ENCODE measurements around the gene YTHDC1.

DNA sequence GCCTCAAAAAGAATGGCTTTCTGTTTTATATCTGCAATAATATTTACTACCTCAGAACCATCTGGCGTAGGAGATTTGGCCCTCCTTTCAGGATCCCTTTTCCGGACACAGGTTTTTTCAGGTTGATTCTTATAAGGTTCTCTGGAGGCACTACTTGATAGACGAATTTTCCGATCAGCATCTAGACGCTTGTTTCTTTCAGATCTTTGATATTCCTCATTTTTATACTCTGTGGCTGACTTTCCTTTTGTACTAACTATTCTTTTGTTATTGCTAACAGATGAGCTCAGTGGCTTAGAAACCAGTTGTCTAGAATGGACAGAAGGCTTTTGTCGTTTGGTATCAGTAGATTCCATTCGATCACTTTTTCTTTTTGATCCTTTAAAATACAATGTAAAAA lies 12.4 kb downstream of the YTHDC1 start:
- TF ChIP-seq POLR2A (IDR thresholded peaks at IDR 0.05), result no peak
- TF ChIP-seq, protein P1, sequence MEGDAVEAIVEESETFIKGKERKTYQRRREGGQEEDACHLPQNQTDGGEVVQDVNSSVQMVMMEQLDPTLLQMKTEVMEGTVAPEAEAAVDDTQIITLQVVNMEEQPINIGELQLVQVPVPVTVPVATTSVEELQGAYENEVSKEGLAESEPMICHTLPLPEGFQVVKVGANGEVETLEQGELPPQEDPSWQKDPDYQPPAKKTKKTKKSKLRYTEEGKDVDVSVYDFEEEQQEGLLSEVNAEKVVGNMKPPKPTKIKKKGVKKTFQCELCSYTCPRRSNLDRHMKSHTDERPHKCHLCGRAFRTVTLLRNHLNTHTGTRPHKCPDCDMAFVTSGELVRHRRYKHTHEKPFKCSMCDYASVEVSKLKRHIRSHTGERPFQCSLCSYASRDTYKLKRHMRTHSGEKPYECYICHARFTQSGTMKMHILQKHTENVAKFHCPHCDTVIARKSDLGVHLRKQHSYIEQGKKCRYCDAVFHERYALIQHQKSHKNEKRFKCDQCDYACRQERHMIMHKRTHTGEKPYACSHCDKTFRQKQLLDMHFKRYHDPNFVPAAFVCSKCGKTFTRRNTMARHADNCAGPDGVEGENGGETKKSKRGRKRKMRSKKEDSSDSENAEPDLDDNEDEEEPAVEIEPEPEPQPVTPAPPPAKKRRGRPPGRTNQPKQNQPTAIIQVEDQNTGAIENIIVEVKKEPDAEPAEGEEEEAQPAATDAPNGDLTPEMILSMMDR (IDR thresholded peaks at IDR 0.05), result no peak
- TF ChIP-seq EP300 (IDR thresholded peaks at IDR 0.05), result no peak
